GM20431 (cell line): ENCODE data around the gene FLNB.
"Not testable (repeated sequence)": the region's sequence is repeated elsewhere in the genome, so short reads cannot be mapped to it uniquely, and the experiment has no call there.

ENCODE experiments used
- in situ Hi-C: fragments of 300-500 bp; cut with MseI, MboI; formaldehyde crosslinking; loops from one replicate; pipeline ENCODE4 v1.15.0; 2020; ENCODE audit warnings: low sequenced_read_pairs; ENCODE audit not compliant: unreplicated experiment

FLNB gene

GRCh38 chr3:57981483-57982087 is 26.6 kb upstream of the FLNB start:
- in situ Hi-C loops: no loop called here

DNA sequence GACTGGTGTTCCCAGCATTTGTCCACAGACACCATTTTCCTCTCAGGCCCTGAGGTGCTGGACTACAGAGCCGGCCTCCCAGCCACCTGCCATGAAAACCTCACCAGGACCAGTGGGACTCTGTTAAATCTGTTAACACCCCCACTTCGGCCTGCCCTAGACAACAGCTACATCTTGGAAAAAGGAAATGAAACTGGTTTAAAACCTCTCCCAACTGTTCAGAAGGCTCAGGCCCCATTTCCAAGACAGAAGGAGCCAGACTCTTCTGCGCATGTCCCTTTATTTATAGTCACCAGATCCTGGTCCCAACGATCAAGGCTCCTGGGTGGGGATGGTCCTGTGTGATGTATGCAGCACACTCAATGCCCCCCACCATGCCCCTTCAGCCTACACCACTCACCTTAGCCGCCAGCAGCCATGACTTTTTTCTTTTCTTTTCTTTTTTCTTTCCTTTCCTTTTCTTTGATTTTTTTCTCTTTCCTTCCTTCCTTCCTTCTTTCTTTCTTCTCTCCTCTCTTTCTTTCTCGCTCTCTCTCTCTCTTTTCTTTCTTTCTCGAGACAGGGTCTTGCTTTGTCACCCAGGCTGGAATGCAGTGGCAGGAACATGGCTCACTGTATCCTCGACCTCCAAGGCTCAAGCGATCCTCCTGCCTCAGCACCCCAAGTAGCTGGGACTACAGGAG is 25.5 kb upstream of the FLNB start:
- in situ Hi-C loops: no loop called here

- in situ Hi-C loops: no loop called here
Observed at GRCh38 chr3:57983734-57984518, 24.3 kb upstream of the FLNB start.

GRCh38 chr3:57985176-57985983 is 22.8 kb upstream of the FLNB start:
- in situ Hi-C loops: no loop called here

GRCh38 chr3:57985984-57986246 is 22.3 kb upstream of the FLNB start:
- in situ Hi-C loops: no loop called here

- in situ Hi-C loops: no loop called here
Observed at GRCh38 chr3:57986261-57986660, 22.0 kb upstream of the FLNB start.

DNA sequence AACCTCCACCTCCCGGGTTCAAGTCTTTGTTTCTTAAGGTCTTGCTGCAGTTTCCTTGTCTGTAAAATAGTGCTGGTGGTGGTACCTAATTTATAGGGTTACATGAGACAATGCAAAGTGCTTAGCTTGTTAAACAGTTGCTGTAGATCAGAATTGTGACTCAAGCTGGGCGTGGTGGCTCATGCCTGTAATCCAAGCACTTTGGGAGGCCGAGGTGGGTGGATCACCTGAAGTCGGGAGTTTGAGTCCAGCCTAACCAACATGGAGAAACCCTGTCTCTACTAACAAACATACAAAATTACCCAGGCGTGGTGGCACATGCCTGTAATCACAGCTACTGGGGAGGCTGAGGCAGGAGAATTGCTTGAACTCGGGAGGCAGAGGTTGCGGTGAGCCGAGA is 19.0 kb upstream of the FLNB start:
- in situ Hi-C loops: not testable (repeated sequence)

GRCh38 chr3:57989646-57990045 is 18.6 kb upstream of the FLNB start:
- in situ Hi-C loops: no loop called here

DNA sequence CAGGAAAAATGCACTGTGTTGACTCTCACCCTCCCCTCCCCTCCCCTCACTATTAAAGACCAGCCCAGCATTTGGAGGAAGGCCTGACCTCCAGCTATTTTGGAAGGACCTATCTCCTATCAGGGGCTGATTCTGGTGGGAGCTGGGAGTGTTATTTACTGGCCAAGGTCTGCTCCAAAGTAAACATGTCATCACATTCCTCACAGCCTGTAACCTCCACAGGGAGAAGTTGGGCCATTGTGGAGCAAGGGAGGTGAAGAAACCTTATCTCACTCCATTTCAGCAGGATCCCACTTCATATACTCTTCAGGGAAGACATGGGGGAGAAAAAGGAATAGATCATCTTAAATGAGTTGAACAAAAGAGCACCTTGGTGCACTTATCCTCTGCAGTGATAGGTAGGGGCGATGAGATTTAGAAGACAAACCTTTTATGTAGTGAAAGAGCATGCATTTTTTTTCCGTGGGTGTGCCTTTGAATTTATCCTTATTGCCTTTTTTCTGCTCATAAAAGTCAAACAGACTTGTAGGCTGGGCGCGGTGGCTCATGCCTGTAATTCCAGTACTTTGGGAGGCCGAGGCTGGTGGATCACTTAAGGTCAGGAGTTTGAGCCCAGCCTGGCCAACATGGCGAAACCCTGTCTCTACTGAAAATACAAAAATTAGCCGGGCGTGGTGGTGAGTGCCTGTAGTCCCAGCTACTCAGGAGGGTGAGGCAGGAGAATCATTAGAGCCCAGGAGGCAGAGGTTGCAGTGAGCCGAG is 15.6 kb upstream of the FLNB start:
- in situ Hi-C loops: no loop called here

- in situ Hi-C loops: no loop called here
Observed at GRCh38 chr3:57998366-57999283, 9.6 kb upstream of the FLNB start.

- in situ Hi-C loops: no loop called here
Observed at GRCh38 chr3:57999417-58000115, 8.7 kb upstream of the FLNB start.

DNA sequence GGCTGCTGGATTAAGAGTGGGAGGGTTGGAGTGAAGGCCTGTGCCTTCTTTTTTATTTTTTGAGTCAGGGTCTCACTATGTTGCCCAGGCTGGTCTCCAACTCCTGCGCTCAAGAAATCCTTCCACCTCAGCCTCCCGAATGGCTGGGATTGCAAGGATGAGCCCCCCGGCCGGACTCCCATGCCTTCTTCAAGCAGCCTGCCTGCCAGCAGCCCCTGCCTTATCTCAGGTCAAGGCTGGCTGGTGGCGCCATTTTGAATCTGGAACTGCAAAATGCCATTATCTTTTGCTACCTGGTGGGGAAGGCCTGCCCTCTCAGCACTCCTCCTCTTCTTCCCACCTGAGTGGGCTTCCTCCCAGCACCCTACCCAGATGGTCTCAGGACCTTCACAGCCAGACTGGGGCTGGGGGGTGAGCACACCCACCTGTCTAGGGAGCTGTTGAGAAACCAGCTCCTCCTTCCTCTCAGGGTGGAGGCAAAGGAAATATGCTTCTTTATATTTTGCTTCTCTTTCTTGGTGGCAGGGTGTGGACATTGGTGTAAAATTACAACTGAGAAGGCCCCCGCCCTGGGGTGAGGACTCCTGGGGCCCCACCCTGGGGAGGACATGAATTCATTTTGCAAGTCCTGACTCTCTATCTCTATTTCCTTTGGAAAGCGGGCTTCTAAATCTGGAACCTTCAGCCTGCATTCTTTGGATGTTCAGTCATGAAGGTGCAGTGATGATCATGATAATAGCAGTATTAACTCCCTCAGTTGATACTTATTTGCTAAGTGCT is 7.7 kb upstream of the FLNB start:
- in situ Hi-C loops: no loop called here

GRCh38 chr3:58001086-58001467 is 7.1 kb upstream of the FLNB start:
- in situ Hi-C loops: no loop called here

DNA sequence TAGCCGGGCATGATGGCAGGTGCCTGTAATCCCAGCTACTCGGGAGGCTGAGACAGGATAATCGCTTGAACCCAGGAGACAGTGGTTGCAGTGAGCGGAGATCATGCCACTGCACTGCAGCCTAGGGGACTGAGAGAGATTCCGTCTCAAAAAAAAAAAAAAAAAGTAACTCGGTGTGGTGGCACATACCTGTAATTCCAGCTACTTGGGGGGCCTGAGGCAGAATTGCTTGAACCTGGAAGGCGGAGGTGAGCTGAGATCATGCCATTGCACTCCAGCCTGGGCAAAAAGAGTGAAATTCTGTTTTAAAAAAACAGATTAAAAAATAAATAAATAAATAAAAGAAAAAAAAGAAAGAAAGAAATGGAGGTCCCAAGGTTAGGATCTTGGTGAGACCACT is 6.2 kb upstream of the FLNB start:
- in situ Hi-C loops: no loop called here

- in situ Hi-C loops: no loop called here
Observed at GRCh38 chr3:58003093-58003492, 5.1 kb upstream of the FLNB start.

DNA sequence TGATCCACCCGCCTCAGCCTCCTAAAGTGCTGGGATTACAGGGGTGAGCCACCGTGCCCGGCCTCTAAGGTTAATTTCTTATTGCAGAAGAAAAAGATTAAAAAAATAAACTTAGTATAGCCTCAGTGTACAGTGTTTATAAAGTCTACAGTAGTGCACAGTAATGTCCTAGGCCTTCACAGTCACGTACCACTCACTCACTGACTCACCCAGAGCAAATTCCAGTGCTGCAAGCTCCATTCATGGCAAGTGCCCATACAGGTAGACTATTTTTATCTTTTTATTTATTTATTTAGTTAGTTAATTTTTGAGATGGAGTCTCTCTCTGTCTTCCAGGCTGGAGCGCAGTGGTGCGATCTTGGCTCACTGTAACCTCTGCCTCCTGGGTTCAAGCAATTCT is 3.2 kb upstream of the FLNB start:
- in situ Hi-C loops: no loop called here

DNA sequence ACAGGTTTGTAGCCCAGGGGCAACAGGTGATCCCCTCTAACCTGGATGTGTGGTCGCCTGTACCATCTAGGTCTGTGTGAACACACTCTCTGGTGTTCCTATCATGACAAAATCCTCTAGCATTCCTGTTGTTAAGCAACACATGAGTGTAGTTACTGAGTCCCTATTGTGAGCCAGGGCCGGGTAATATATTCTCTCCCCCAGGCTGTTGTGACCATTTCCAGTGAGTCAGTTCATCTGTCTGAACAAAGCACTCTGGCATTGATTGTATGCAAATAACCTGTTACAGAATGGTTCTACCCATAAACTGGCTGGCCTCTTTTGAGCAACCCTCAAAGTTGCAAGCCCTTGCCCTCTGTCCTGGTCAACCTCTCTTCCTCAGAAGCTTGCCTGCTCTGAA is 2.6 kb upstream of the FLNB start:
- in situ Hi-C loops: no loop called here

DNA sequence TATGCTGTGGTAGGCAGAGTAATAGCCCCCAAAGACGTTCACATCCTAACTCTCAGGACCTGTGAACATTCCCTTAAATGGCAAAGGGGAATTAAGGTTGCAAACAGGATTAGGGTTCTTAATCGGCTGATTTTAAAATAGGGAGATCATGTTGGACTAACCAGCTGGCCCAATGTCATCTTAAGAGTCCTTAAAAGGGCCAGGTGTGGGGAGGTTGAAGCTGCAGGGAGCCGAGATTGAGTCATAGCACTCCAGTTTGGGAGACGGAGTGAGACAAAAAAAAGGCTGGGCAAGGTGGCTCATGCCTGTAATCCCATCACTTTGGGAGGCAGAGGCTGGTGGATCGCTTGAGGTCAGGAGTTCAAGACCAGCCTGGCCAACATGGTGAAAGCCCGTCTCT is 1.6 kb upstream of the FLNB start:
- in situ Hi-C loops: no loop called here
